Stimulated activated CD4-positive, alpha-beta T cell treated with anti-CD3 and anti-CD28 coated beads, Interleukin-4, amount 100 ng/mL, for 24 hours (primary cell): Measurements from ENCODE around the gene OTOP3.

Experiments used
- DNase-seq: peaks from one replicate; pipeline ENCODE4 v3.0.0-alpha.2; 2020

Gene OTOP3

GRCh38 chr17:74943808-74944522 is 8.3 kb downstream of the OTOP3 start:
- DNase-seq = no peak

DNA sequence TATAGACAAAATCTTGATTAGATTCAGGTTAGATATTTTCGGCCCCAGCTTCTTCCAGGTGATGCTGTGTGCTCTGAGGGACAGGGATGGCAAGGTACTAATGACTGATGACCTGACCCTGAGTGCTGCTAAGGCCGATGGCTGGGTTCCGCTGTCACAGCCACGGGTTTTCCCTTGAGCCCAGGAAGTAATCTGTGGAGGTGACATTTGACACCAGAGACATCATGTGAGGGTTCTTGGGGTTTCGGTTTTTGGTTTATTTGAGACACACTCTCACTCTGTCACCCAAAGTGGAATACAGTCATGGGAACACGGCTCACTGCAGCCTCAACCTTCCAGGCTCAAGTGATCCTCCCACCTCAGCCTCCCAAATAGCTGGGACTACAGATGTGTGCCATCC is 9.8 kb downstream of the OTOP3 start:
- DNase-seq = no peak

DNA sequence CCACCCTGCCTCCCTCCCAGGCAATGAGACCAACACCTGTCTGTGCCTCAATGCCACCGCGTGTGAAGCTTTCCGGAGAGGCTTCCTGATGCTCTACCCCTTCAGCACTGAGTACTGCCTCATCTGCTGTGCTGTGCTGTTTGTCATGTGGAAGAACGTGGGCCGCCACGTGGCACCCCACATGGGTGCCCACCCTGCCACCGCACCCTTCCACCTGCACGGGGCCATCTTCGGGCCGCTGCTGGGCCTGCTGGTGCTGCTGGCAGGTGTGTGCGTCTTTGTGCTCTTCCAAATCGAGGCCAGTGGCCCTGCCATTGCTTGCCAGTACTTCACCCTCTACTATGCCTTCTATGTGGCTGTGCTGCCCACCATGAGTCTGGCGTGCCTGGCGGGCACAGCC is 10.9 kb downstream of the OTOP3 start:
- no peak for DNase-seq

DNA sequence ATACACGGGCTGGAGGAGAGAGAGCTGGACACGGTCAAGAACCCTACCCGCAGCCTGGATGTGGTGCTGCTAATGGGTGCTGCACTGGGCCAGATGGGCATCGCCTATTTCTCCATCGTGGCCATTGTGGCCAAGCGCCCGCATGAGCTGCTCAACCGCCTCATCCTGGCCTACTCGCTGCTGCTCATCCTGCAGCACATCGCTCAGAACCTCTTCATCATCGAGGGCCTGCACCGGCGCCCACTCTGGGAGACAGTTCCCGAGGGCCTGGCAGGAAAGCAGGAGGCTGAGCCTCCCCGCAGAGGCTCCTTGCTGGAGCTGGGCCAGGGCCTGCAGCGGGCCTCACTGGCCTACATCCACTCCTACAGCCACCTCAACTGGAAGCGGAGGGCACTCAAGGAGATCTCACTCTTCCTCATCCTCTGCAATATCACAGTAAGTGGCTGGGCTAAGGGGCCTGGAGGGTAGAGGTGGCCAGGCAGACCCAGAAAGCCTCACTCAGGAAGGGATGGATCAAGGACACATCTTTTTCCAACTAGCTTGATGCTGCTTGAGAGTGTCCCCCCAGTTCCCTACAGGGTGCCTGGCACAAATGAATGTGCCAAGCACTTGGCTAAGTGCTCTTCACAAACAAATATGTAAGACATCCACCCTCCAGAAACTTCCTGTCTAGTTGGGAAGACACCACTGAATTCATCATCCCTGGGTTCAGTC is 11.5 kb downstream of the OTOP3 start:
- no peak for DNase-seq

DNA sequence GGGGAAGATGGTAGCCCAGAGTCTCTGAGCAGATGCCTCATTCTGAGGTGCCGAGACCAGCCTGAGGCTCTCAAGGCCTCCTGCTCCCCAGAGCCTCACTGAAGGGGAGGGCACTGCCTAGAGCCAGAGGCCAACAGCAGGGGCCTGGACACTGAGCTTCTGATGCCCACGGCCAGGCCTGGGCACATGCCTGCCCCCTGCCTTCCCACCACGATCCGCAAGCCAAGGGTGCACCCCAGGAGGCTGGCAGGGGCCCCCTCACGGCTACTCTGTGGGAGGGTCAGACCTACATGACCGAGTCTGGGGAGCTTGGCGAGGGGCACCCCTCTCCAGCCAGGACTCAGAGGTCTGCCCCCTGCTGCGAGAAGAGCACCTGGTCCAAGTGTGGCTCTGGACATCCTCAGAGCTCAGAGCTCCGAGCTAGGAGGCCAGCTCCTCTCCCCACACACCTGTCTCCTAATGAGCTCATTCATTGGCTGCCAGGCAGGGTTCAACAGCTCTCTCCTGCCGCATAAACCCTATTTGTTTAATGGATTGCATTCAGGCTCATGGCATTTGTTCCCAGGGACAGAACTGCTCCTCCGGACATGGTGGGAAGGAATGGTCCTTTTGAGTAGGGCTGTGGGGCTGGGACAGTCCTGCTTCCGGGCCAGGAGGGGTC is 13.9 kb downstream of the OTOP3 start:
- no peak for DNase-seq

- DNase-seq = no peak
Measured at GRCh38 chr17:74950207-74950606, 14.5 kb downstream of the OTOP3 start.

GRCh38 chr17:74951065-74951464 is 15.4 kb downstream of the OTOP3 start:
- DNase-seq = no peak

GRCh38 chr17:74951680-74952421 is 16.2 kb downstream of the OTOP3 start:
- no peak for DNase-seq

GRCh38 chr17:74952431-74953133 is 16.9 kb downstream of the OTOP3 start:
- no peak for DNase-seq

DNA sequence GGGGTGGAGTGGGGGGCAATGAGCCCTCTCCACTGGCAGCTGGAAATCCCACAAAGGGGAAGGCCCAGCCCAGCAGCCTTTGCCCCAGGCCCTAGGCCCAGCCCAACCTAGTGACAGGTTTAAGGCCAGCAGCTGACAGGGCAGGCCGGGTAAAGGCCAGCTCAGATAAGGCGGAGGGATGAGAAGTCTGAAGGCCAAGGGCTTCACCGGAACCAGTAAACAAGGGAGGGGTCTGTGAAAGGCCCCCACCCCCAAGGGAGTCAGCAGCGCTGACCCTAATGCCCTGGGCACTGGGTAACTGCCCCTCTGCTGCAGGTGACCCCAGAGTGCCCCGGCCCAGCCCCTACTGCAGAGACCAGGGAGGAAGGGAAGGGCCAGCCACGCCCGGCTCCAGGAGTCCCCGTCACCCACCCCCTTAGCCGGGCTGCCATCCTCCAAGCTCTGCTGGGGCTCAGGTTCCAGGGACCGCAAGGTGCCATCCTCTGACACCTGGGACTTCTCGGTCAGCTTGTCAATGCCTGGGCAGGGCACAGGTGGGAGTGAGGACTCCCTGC is 17.5 kb downstream of the OTOP3 start:
- DNase-seq = no peak

DNA sequence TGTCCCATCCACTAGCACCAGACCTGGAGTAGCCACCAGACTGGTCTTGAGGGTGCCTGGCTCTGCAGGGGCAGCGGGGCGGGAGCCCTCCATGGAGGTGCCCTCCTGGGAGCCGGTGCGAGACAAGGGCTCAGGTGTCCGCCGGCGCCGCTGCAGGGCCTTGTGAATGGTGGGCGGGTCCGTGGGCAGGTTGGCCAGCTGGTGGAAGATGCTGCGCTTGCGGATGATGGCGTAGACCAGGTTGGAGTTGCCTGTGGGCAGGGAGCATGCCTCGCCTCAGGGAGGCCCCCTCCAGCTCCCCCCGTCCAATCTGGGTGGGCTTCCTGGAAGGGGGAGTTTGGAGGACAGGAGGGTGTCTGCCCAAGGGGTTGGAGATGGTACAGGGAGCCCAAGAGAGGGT is 18.4 kb downstream of the OTOP3 start:
- no peak for DNase-seq

DNA sequence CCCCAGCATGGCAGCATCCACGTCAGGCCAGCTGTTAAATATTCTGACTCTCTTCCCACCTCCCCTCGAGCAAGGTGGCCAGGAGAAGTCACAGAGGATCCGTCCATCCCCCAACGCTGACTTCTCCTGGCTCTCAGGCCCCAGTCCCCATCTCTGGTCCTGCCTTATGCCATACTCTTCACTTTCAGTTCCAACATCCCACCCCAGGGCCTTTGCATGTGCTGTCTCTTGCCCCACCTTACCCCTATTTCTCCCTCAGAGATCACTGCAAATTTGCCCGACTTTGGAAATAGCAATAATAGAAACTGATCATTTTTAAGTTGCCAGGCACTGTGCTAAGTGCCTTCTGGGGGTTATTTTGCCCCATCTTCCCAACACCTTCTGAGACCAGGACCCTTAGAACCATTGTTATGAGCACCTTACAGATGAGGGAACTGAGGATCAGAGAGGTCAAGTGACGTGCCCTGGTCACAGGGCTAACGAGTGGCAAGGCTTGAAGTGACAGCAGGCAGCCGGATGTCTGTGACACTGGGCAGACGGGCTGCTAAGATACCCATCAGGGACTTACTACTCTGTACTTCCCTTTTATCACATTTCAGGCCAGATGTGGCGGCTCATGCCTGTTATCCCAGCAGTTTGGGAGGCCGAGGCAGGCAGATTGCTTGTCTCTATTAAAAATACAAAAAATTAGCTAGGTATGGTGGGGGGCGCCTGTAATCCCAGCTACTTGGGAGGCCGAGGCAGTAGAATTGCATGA is 19.1 kb downstream of the OTOP3 start:
- no peak for DNase-seq

DNA sequence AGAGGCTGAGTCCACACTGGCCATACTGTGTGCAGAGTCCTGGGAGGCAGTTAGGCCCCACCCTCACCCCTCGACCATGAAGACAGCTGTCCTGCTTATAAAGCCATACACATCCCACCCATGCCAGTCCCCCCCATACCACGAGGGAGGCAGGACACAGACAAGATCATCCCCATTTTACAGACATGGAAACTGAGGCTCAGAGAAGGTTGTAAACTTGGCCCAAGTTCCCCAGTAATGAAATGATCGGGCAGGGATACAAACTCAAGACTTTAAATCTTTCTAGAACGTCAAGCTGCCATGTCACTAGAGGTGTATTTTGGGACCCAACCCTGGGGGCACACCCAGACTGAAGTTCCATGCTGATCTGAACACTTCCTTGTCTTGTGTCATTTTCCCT is 20.4 kb downstream of the OTOP3 start:
- no peak for DNase-seq

- DNase-seq = peak; percentile 83
Measured at GRCh38 chr17:74957935-74958740, 22.4 kb downstream of the OTOP3 start.

DNA sequence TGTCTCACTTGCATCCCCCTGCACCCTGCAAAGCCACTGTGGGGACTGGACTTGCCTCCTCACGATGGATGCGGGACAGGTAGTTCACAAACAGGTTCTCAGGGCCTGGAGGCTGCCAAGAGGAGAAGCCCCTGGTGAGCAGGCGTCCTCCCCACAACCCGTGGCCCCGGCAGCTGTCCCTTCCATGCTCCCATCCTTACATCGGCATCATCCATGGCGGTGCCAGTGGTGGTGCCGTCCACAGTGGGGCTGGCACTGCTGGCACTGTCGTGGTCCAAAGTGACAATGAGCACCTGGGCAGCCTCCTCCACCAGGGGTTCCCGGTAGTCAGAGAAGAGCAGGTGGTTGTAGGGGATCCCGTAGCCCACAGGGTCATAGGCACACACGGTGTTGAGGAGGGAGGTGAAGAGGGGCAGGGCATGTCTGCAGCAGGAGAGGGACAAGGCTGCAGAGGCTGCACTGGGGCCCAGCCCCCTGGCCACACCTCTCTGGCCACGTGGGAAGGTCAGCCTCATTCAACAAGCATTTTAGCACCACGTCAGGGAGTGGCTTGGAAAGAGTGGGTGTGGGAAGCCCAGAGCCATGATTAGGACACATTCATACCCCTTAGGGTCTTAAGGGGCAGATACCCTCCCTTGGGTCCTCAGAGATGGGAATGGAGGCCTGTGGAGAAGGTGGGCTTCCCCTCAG is 24.3 kb downstream of the OTOP3 start:
- no peak for DNase-seq

GRCh38 chr17:74960570-74961342 is 25.1 kb downstream of the OTOP3 start:
- peak; percentile 41 for DNase-seq

DNA sequence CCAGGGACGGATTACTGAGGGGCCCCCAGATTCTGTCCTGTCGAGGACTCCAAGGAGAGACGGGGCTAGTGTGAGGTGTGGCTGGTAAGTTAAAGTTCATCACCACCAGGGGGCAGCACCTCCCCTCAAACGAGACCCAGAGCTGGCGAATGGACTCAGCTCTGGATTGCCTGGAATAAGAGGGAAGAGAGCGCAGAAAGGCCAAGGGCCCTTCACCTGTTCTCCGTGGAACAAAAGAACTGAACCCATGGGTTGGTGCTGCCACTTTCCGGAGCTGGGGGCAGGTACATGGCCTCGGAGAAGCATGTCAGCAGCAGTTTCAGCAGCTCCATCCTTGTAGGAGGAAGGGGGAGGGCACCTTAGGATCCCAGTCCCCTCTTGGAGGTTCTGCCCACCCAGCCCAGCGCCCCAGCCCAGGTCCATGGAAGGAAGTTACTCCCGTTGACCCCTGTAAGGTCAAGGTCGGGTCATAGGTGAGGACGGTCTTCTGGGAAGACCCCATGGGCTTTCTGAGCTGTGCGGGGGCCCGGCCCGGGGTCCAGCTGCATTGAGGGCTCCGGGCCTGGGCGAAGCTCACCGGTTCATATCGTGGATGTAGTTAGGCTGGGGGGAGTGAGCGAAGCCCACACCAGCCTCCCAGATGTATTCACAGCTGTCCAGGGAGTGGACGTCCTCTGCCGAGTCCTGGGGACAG is 26.1 kb downstream of the OTOP3 start:
- DNase-seq = peak; percentile 89

GRCh38 chr17:74962622-74963394 is 27.1 kb downstream of the OTOP3 start:
- DNase-seq = no peak
